ENCODE results near the gene FIP1L1.

The FIP1L1 gene

DNA sequence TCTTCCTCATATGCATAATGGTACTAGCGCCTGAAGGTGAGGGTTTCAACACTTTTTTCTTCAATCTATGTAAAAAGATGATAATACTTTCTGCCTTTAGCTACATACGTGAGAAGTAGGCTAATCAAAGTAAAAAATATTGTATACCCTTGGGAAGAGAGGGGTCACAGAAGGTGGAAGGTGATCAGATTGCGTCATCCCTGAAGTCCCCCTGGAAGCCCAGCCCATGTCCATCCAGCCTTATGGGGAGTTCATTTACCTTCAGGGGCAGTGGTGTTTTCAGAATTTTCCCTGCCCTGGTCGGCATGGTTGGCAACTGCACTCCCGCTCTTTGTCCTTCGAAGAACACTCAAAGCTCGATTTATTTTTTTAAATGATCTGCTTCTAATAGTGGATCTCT lies 129.6 kb downstream of the FIP1L1 start:
- Histone ChIP-seq H3K27ac (no peak overlapping the region), H3K27me3 (replicated peaks) (no peaks in the 10 kb centered on the region), H3K36me3 (replicated peaks) (no peaks in the 10 kb centered on the region), H3K4me3 (ENCODE audit: low read depth, low read length) (no peak overlapping the region)
- in situ Hi-C loops (cut with HindIII; ENCODE audit: low pct_ligation_motif_present, low sequenced_read_pairs), result no loop called here
- no peak for DNase-seq
- TF ChIP-seq, protein P1, sequence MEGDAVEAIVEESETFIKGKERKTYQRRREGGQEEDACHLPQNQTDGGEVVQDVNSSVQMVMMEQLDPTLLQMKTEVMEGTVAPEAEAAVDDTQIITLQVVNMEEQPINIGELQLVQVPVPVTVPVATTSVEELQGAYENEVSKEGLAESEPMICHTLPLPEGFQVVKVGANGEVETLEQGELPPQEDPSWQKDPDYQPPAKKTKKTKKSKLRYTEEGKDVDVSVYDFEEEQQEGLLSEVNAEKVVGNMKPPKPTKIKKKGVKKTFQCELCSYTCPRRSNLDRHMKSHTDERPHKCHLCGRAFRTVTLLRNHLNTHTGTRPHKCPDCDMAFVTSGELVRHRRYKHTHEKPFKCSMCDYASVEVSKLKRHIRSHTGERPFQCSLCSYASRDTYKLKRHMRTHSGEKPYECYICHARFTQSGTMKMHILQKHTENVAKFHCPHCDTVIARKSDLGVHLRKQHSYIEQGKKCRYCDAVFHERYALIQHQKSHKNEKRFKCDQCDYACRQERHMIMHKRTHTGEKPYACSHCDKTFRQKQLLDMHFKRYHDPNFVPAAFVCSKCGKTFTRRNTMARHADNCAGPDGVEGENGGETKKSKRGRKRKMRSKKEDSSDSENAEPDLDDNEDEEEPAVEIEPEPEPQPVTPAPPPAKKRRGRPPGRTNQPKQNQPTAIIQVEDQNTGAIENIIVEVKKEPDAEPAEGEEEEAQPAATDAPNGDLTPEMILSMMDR (IDR thresholded peaks at IDR 0.05; ENCODE audit: low read depth, low read length, missing control alignments), result no peak

DNA sequence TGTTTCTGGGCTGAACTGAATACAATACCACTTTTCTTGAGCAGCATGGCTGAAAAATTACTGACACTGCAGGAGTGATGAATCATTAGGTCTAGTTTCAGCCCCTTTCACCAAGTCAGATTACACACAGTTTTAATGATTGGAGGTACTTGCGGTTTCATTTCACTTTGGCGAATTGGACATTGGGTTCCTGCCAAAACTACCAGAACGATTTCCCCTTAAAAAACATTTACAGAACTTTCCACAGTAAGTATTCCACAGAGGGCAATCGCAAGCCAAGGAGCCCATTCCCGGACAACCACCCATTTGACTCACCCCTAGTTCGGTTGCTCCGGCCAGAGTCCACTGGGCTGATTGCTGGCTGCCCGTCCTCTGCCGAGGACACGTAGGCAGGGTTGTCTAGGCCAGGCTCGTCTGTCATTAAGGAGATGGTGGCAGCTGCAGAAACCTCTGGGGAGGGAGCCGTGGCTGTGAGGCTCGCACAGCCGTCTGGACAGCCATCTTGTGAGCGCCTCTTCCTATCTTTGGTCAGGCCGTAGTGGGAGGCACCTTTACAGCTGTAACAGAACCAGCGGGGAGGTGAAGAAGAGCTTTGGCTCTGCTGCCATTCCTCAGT lies 130.3 kb downstream of the FIP1L1 start:
- TF ChIP-seq, protein P1 (IDR thresholded peaks at IDR 0.05; ENCODE audit: low read depth, low read length, missing control alignments), result no peak
- Histone ChIP-seq H3K27me3 (replicated peaks) (no peaks in the 10 kb centered on the region), H3K27ac (peak overlapping the region; percentile 51), H3K4me3 (ENCODE audit: low read depth, low read length) (no peak overlapping the region), H3K36me3 (replicated peaks) (no peaks in the 10 kb centered on the region)
- in situ Hi-C loops (cut with HindIII; ENCODE audit: low pct_ligation_motif_present, low sequenced_read_pairs), result no loop called here
- DNase-seq, result peak; percentile 49

DNA sequence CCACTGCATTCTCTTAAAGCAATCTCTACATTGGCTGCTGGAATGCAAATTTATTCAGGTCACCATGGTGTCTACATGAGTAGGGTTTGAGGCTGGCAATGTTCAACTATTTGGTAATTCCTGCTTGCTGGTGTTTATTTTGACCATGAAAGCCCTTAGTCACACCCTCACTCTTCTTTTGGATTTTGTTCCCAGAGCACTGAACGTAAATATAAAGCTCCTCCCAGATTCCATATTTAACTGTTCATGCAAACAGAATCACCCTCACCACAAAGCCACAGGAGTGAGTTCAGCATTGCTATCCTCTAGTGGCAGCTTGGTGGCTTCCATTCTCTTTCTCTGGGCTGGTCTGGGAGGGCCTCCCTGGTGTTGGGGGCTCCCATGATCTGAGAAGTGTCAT lies 131.0 kb downstream of the FIP1L1 start:
- no peaks in the 10 kb centered on the region for H3K27me3 ChIP-seq (replicated peaks)
- TF ChIP-seq, protein P1 (IDR thresholded peaks at IDR 0.05; ENCODE audit: low read depth, low read length, missing control alignments), result peak; percentile 47
- in situ Hi-C loops (cut with HindIII; ENCODE audit: low pct_ligation_motif_present, low sequenced_read_pairs), result no loop called here
- H3K36me3 ChIP-seq (replicated peaks), result no peaks in the 10 kb centered on the region
- no peak overlapping the region for H3K4me3 ChIP-seq (ENCODE audit: low read depth, low read length)
- peak overlapping the region; percentile 51 for H3K27ac ChIP-seq
- peak; percentile 68 for DNase-seq

DNA sequence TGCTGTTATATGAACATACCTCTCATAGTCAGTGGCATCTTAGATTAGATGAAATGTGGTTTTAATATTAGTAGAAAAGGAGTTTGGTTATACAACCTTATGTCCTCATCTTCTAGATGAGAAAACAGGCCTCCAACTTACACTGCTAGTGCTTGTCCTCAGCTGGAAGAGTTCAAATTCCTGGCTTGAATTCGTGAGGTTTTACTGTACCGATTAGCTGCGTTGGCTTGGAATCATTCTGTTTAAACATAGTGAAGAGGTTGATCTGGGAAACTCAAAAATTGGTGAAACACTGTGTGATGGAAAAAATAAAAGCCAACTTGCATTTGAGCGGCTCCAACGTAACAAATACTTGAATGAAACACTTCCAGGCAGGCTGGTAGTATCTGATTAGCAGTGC lies 132.9 kb downstream of the FIP1L1 start:
- TF ChIP-seq, protein P1 (IDR thresholded peaks at IDR 0.05; ENCODE audit: low read depth, low read length, missing control alignments), result no peak
- no peak for DNase-seq
- Histone ChIP-seq H3K27ac (no peak overlapping the region), H3K27me3 (replicated peaks) (no peaks in the 10 kb centered on the region), H3K4me3 (ENCODE audit: low read depth, low read length) (no peak overlapping the region), H3K36me3 (replicated peaks) (no peaks in the 10 kb centered on the region)
- in situ Hi-C loops (cut with HindIII; ENCODE audit: low pct_ligation_motif_present, low sequenced_read_pairs), result no loop called here
